Measurements from ENCODE around the gene IL1A.

The IL1A gene

GRCh38 chr2:112791019-112791418 is 6.7 kb upstream of the IL1A start:
- no peak for DNase-seq

- DNase-seq = no peak
Measured at GRCh38 chr2:112790305-112790704, 6.0 kb upstream of the IL1A start.

- no peak for DNase-seq
Measured at GRCh38 chr2:112789186-112789585, 4.9 kb upstream of the IL1A start.

- DNase-seq = no peak
Measured at GRCh38 chr2:112788653-112789052, 4.4 kb upstream of the IL1A start.

GRCh38 chr2:112787729-112788393 is 3.6 kb upstream of the IL1A start:
- no peak for DNase-seq

GRCh38 chr2:112787294-112787693 is 3.0 kb upstream of the IL1A start:
- DNase-seq = no peak

- DNase-seq = no peak
Measured at GRCh38 chr2:112783187-112783714, 1.0 kb downstream of the IL1A start.

GRCh38 chr2:112782234-112782799 is 2.0 kb downstream of the IL1A start:
- no peak for DNase-seq

GRCh38 chr2:112779598-112779997 is 4.7 kb downstream of the IL1A start:
- no peak for DNase-seq

- no peak for DNase-seq
Measured at GRCh38 chr2:112777036-112777435, 7.3 kb downstream of the IL1A start.

GRCh38 chr2:112776113-112776512 is 8.2 kb downstream of the IL1A start:
- no peak for DNase-seq

GRCh38 chr2:112774536-112775285 is 9.6 kb downstream of the IL1A start:
- no peak for DNase-seq

- no peak for DNase-seq
Measured at GRCh38 chr2:112773556-112773955, 10.7 kb downstream of the IL1A start.

- no peak for DNase-seq
Measured at GRCh38 chr2:112772911-112773475, 11.3 kb downstream of the IL1A start.

GRCh38 chr2:112772322-112772721 is 12.0 kb downstream of the IL1A start:
- no peak for DNase-seq

GRCh38 chr2:112768432-112768831 is 15.9 kb downstream of the IL1A start:
- no peak for DNase-seq

- DNase-seq = no peak
Measured at GRCh38 chr2:112767693-112768330, 16.5 kb downstream of the IL1A start.

GRCh38 chr2:112765251-112765650 is 19.0 kb downstream of the IL1A start:
- no peak for DNase-seq

- DNase-seq = peak; percentile 92
Measured at GRCh38 chr2:112764071-112765044, 19.9 kb downstream of the IL1A start, which contains the start of gene CKAP2L. Gene CKAP2L (minus strand): TSS chr2:112764609. CDS start chr2:112764598, 11 bp downstream.

- no peak for DNase-seq
Measured at GRCh38 chr2:112762276-112762675, 22.0 kb downstream of the IL1A start.

GRCh38 chr2:112760149-112760548 is 24.1 kb downstream of the IL1A start:
- no peak for DNase-seq

GRCh38 chr2:112758711-112759110 is 25.6 kb downstream of the IL1A start:
- no peak for DNase-seq

Data from stimulated activated CD4-positive, alpha-beta T cell treated with anti-CD3 and anti-CD28 coated beads, Interleukin-2, amount 100 ng/mL, for 48 hours (primary cell).